ENCODE data around the gene SYT7.

GRCh38 chr11:61603667-61604066 is 22.8 kb upstream of the SYT7 start:
- no peak for TF ChIP-seq CTCF (IDR thresholded peaks at IDR 0.05)
- TF ChIP-seq POLR2A (IDR thresholded peaks at IDR 0.05): no peak

Measured in heart left ventricle (tissue), 13 donors.